ENCODE data around the gene SLC48A1.
A peak's percentile ranks its signal among the peaks of the same experiment; 100 is the strongest.

Gene SLC48A1

GRCh38 chr12:47823422-47824086 is 50.5 kb downstream of the SLC48A1 start:
- Histone ChIP-seq H3K4me3 (ENCODE audit: low read length) (no peak overlapping the region), H3K79me2 (ENCODE audit: low read length) (peaks cover 21% of the 10 kb centered on the region), H3K4me2 (ENCODE audit: low read length) (peak overlapping the region; percentile 42; the same call in 1 of the 2 replicates), H3K36me3 (replicated peaks; ENCODE audit: low read depth, low read length) (no peaks in the 10 kb centered on the region), H2AFZ (ENCODE audit: low read depth, low read length) (no peak overlapping the region), H3K27me3 (ENCODE audit: low read depth, low read length) (no peaks in the 10 kb centered on the region), H3K27ac (ENCODE audit: low read length) (no peak overlapping the region), H3K9ac (ENCODE audit: low read length) (no peak overlapping the region), H4K20me1 (ENCODE audit: insufficient read depth, low read length) (no peaks in the 10 kb centered on the region), H3K4me1 (ENCODE audit: low read length) (peaks cover 60% of the 10 kb centered on the region), H3K9me3 (ENCODE audit: insufficient read depth, low read length) (no peaks in the 10 kb centered on the region)
- no peak for TF ChIP-seq EZH2phosphoT487 (IDR thresholded peaks at IDR 0.05; ENCODE audit: low read depth)
- TF ChIP-seq CTCF (IDR thresholded peaks at IDR 0.05; ENCODE audit: low read depth, low read length) = no peak

GRCh38 chr12:47824198-47824597 is 51.2 kb downstream of the SLC48A1 start:
- Histone ChIP-seq H3K36me3 (replicated peaks; ENCODE audit: low read depth, low read length) (no peaks in the 10 kb centered on the region), H3K27ac (ENCODE audit: low read length) (no peak overlapping the region), H3K79me2 (ENCODE audit: low read length) (peaks cover 14% of the 10 kb centered on the region; the same call in 1 of the 2 replicates), H4K20me1 (ENCODE audit: insufficient read depth, low read length) (no peaks in the 10 kb centered on the region), H3K4me2 (ENCODE audit: low read length) (peak overlapping the region; percentile 42), H3K4me1 (ENCODE audit: low read length) (peaks cover 65% of the 10 kb centered on the region), H3K9me3 (ENCODE audit: insufficient read depth, low read length) (no peaks in the 10 kb centered on the region), H3K4me3 (ENCODE audit: low read length) (no peak overlapping the region), H2AFZ (ENCODE audit: low read depth, low read length) (no peak overlapping the region), H3K9ac (ENCODE audit: low read length) (no peak overlapping the region), H3K27me3 (ENCODE audit: low read depth, low read length) (no peaks in the 10 kb centered on the region)
- no peak for TF ChIP-seq CTCF (IDR thresholded peaks at IDR 0.05; ENCODE audit: low read depth, low read length)

- H4K20me1 ChIP-seq (ENCODE audit: insufficient read depth, low read length) = no peaks in the 10 kb centered on the region
- H3K79me2 ChIP-seq (ENCODE audit: low read length) = peaks cover 10% of the 10 kb centered on the region; the same call in 1 of the 2 replicates
- peaks cover 65% of the 10 kb centered on the region for H3K4me1 ChIP-seq (ENCODE audit: low read length)
- H3K27me3 ChIP-seq (ENCODE audit: low read depth, low read length) = no peaks in the 10 kb centered on the region
- H2AFZ ChIP-seq (ENCODE audit: low read depth, low read length) = no peak overlapping the region
- no peaks in the 10 kb centered on the region for H3K9me3 ChIP-seq (ENCODE audit: insufficient read depth, low read length)
- H3K4me2 ChIP-seq (ENCODE audit: low read length) = peak overlapping the region; percentile 42
- no peak overlapping the region for H3K27ac ChIP-seq (ENCODE audit: low read length)
- no peaks in the 10 kb centered on the region for H3K36me3 ChIP-seq (replicated peaks; ENCODE audit: low read depth, low read length)
- H3K9ac ChIP-seq (ENCODE audit: low read length) = no peak overlapping the region
- no peak for TF ChIP-seq CTCF (IDR thresholded peaks at IDR 0.05; ENCODE audit: low read depth, low read length)
- no peak for TF ChIP-seq EZH2phosphoT487 (IDR thresholded peaks at IDR 0.05; ENCODE audit: low read depth)
- H3K4me3 ChIP-seq (ENCODE audit: low read length) = no peak overlapping the region
Observed at GRCh38 chr12:47824635-47825034, 51.6 kb downstream of the SLC48A1 start.

GRCh38 chr12:47825173-47825639 is 52.2 kb downstream of the SLC48A1 start:
- H3K4me1 ChIP-seq (ENCODE audit: low read length) = peaks cover 65% of the 10 kb centered on the region
- no peak overlapping the region for H3K4me3 ChIP-seq (ENCODE audit: low read length)
- no peaks in the 10 kb centered on the region for H3K36me3 ChIP-seq (replicated peaks; ENCODE audit: low read depth, low read length)
- no peaks in the 10 kb centered on the region for H4K20me1 ChIP-seq (ENCODE audit: insufficient read depth, low read length)
- TF ChIP-seq EZH2phosphoT487 (IDR thresholded peaks at IDR 0.05; ENCODE audit: low read depth) = no peak
- TF ChIP-seq CTCF (IDR thresholded peaks at IDR 0.05; ENCODE audit: low read depth, low read length) = no peak
- H3K79me2 ChIP-seq (ENCODE audit: low read length) = peaks cover 6% of the 10 kb centered on the region; the same call in 1 of the 2 replicates
- no peaks in the 10 kb centered on the region for H3K9me3 ChIP-seq (ENCODE audit: insufficient read depth, low read length)
- H3K27ac ChIP-seq (ENCODE audit: low read length) = no peak overlapping the region
- 0 out of 2 replicates have a peak overlapping the region, but pooled peaks have one; percentile 11 for H3K9ac ChIP-seq (ENCODE audit: low read length)
- H3K4me2 ChIP-seq (ENCODE audit: low read length) = peak overlapping the region; percentile 42
- H3K27me3 ChIP-seq (ENCODE audit: low read depth, low read length) = no peaks in the 10 kb centered on the region
- H2AFZ ChIP-seq (ENCODE audit: low read depth, low read length) = no peak overlapping the region
